ENCODE data around the gene ANKS3. TPM values are rescaled to one million over a fixed set of nuclear protein-coding genes. Genes with fewer than 3 reads are reported as not detected.

The ANKS3 gene
- total RNA-seq, 5 donors from 2014 or later (not counting 1 experiment from before 2014, with no cell fraction given): 24.2 to 37.1 (median 32.2) TPM

DNA sequence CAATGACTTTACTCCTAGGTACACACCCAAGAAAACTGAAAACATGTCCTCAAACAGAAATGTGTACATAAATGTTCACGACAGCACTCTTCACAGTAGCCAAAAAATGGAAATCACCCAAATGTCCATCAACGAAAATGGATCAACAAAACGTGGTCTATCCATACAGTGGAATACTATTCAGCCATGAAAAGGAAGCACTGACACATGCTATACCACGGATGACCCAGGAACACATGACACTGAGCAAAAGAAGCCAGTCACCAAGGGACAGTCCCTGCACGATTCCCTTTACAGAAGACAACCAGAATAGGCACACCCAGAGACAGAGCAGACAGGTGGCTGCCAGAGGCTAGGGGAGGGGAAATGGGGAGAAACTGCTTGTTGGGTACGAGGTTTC is 21.6 kb upstream of the ANKS3 start:
- no peak for DNase-seq
- no peak for ATAC-seq (replicated peaks in 1 of 4)
- Mint-ChIP-seq H3K27ac (no peak overlapping the region), H3K36me3 (peaks cover 46% of the 10 kb centered on the region), H3K27me3 (no peaks in the 10 kb centered on the region), H3K9me3 (no peaks in the 10 kb centered on the region), H3K4me3 (no peak overlapping the region), H3K4me1 (peaks cover 0 to under 1% (median 0%) of the 10 kb centered on the region in 3 donors)
- no peaks in the 10 kb centered on the region for H3K27me3 ChIP-seq (replicated peaks in 1 of 2; ENCODE audit: control insufficient read depth in 2 of 2, extremely low read depth in 1 of 2, insufficient read depth in 2 of 2, low read length in 1 of 2)
- ChIA-PET POLR2A (interaction anchor here in 1 of 2 donors (0.6 kb wide), 2 partner anchors 74 to 101 kb away, joined by 3 to 6 read pairs; no protein-coding TSS in a partner anchor), CTCF (no interaction called here)
- 100% methylated on average over 5 of the region's 6 CpGs for WGBS (ENCODE audit: insufficient coverage)
- no peaks in the 10 kb centered on the region for H3K4me1 ChIP-seq (ENCODE audit: control insufficient read depth in 1 of 2, extremely low read depth in 1 of 2, insufficient read depth in 2 of 2, low read length in 2 of 2)
- no peak overlapping the region for H3K27ac ChIP-seq (ENCODE audit: low read length)
- H3K9me3 ChIP-seq: no peaks in the 10 kb centered on the region
- no peak overlapping the region for H3K4me3 ChIP-seq (ENCODE audit: control insufficient read depth in 1 of 2, extremely low read depth in 1 of 2, low read length in 1 of 2)
- peaks cover 14 to 74% of the 10 kb centered on the region in 2 donors for H3K36me3 ChIP-seq (ENCODE audit: control insufficient read depth in 2 of 2, extremely low read depth in 1 of 2, insufficient read depth in 1 of 2, low read length in 1 of 2)

DNA sequence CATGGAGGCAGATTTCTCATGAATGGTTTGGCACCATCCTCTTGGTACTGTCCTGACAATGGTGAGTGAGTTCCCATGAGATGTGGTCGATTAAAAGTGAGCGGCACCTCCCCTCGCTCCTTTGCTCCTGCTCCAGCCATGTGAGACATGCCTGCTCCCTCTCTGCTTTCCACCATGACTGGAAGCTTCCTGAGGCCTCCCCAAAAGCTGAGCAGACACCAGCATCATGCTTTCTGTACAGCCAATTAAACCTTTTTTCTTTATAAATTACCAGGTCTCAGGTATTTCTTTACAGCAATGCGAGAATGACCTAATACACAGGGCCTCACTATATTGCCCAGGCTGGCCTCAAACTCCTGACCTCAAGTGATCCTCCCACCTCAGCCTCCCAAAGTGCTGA is 20.8 kb upstream of the ANKS3 start:
- CTCF ChIA-PET: no interaction called here
- H3K36me3 ChIP-seq (ENCODE audit: control insufficient read depth in 2 of 2, extremely low read depth in 1 of 2, insufficient read depth in 1 of 2, low read length in 1 of 2): peaks cover 15 to 69% of the 10 kb centered on the region in 2 donors
- POLR2A ChIA-PET: interaction anchor here in 1 of 2 donors (0.6 kb wide), 1 partner anchor 9 kb away, joined by 3 read pairs; no protein-coding TSS in a partner anchor

GRCh38 chr16:4753227-4753626 is 19.2 kb upstream of the ANKS3 start:
- H3K36me3 Mint-ChIP-seq: peaks cover 28% of the 10 kb centered on the region
- no peaks in the 10 kb centered on the region for H3K27me3 Mint-ChIP-seq
- Histone ChIP-seq H3K36me3 (ENCODE audit: control insufficient read depth in 2 of 2, extremely low read depth in 1 of 2, insufficient read depth in 1 of 2, low read length in 1 of 2) (peaks cover 16 to 56% of the 10 kb centered on the region in 2 donors), H3K27me3 (replicated peaks in 1 of 2; ENCODE audit: control insufficient read depth in 2 of 2, extremely low read depth in 1 of 2, insufficient read depth in 2 of 2, low read length in 1 of 2) (no peaks in the 10 kb centered on the region), H3K9me3 (no peaks in the 10 kb centered on the region), H3K27ac (ENCODE audit: low read length) (no peak overlapping the region), H3K4me3 (ENCODE audit: control insufficient read depth in 1 of 2, extremely low read depth in 1 of 2, low read length in 1 of 2) (no peak overlapping the region), H3K4me1 (ENCODE audit: control insufficient read depth in 1 of 2, extremely low read depth in 1 of 2, insufficient read depth in 2 of 2, low read length in 2 of 2) (peaks cover 0 to 6% of the 10 kb centered on the region in 2 experiments)
- ATAC-seq (replicated peaks in 1 of 4) (no peak), DNase-seq (no peak)
- ChIA-PET CTCF (no interaction called here), POLR2A (no interaction called here)
- H3K27ac Mint-ChIP-seq: no peak overlapping the region
- H3K9me3 Mint-ChIP-seq: no peaks in the 10 kb centered on the region
- 95% methylated on average over 5 of the region's 11 CpGs for WGBS (ENCODE audit: insufficient coverage)
- no peak overlapping the region for H3K4me3 Mint-ChIP-seq
- H3K4me1 Mint-ChIP-seq: peaks cover 5 to 8% (median 5%) of the 10 kb centered on the region in 3 donors

More for the DNA sequence above, 20.8 kb upstream of the ANKS3 start:
- H3K27me3 ChIP-seq (replicated peaks in 1 of 2; ENCODE audit: control insufficient read depth in 2 of 2, extremely low read depth in 1 of 2, insufficient read depth in 2 of 2, low read length in 1 of 2): no peaks in the 10 kb centered on the region
- Mint-ChIP-seq H3K27ac (no peak overlapping the region), H3K27me3 (no peaks in the 10 kb centered on the region), H3K9me3 (no peaks in the 10 kb centered on the region), H3K4me3 (no peak overlapping the region), H3K36me3 (peaks cover 40% of the 10 kb centered on the region), H3K4me1 (no peaks in the 10 kb centered on the region)
- H3K4me1 ChIP-seq (ENCODE audit: control insufficient read depth in 1 of 2, extremely low read depth in 1 of 2, insufficient read depth in 2 of 2, low read length in 2 of 2): no peaks in the 10 kb centered on the region
- ATAC-seq (replicated peaks in 1 of 4) (no peak), DNase-seq (no peak)
- H3K27ac ChIP-seq (ENCODE audit: low read length): no peak overlapping the region
- WGBS (ENCODE audit: insufficient coverage): 98% methylated on average over 4 of the region's 4 CpGs
- no peak overlapping the region for H3K4me3 ChIP-seq (ENCODE audit: control insufficient read depth in 1 of 2, extremely low read depth in 1 of 2, low read length in 1 of 2)
- no peaks in the 10 kb centered on the region for H3K9me3 ChIP-seq

DNA sequence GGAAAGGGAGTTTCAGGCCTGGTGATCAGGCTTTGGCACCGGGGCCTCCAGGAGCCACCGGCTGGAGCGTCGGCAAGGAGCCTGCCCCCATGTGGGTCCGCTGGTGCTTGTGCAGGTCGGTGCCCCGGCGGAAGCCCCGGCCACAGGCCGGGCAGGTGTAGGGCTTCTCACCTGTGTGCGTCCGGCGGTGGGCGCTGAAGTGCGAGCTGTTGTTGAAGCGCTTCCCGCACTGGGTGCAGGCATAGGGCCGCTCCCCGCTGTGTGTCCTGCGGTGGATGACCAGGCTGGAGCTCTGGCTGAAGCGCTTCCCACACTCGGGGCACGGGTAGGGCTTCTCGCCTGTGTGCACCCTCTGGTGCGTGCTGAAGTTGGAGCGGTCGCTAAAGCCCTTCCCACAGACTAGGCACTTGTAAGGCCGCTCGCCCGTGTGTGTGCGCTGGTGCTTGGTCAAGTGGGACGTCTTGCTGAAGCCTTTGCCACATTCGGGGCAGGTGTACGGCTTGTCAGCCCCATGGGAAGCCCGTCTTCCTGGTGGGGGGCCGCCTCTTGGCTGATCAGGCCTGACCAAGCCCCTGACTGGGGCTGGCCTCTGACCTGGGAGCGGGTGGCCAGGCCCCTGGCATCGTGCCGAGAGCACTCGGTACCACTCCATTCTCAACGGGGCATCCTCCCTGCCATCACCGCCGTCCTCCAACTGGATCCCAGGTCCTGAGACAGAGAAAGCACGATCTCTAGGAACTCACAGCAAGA is 18.5 kb upstream of the ANKS3 start:
- H3K4me3 ChIP-seq (ENCODE audit: control insufficient read depth in 1 of 2, extremely low read depth in 1 of 2, low read length in 1 of 2): no peak overlapping the region
- H3K27me3 ChIP-seq (replicated peaks in 1 of 2; ENCODE audit: control insufficient read depth in 2 of 2, extremely low read depth in 1 of 2, insufficient read depth in 2 of 2, low read length in 1 of 2): no peaks in the 10 kb centered on the region
- H3K27ac ChIP-seq (ENCODE audit: low read length): no peak overlapping the region
- H3K4me3 Mint-ChIP-seq: no peak overlapping the region
- peaks cover 12 to 14% (median 12%) of the 10 kb centered on the region in 3 donors for H3K4me1 Mint-ChIP-seq
- peaks cover 0 to 12% of the 10 kb centered on the region in 2 experiments for H3K4me1 ChIP-seq (ENCODE audit: control insufficient read depth in 1 of 2, extremely low read depth in 1 of 2, insufficient read depth in 2 of 2, low read length in 2 of 2)
- no peaks in the 10 kb centered on the region for H3K27me3 Mint-ChIP-seq
- H3K27ac Mint-ChIP-seq: no peak overlapping the region
- H3K9me3 ChIP-seq: no peaks in the 10 kb centered on the region
- peaks cover 28% of the 10 kb centered on the region for H3K36me3 Mint-ChIP-seq
- H3K9me3 Mint-ChIP-seq: no peaks in the 10 kb centered on the region
- WGBS (ENCODE audit: insufficient coverage): 96% methylated on average over 43 of the region's 44 CpGs
- ChIA-PET POLR2A (no interaction called here), CTCF (no interaction called here)
- DNase-seq: no peak
- peaks cover 11 to 53% of the 10 kb centered on the region in 2 donors for H3K36me3 ChIP-seq (ENCODE audit: control insufficient read depth in 2 of 2, extremely low read depth in 1 of 2, insufficient read depth in 1 of 2, low read length in 1 of 2)
- ATAC-seq (replicated peaks in 1 of 4): no peak

GRCh38 chr16:4750896-4751295 is 16.8 kb upstream of the ANKS3 start:
- no peak overlapping the region for H3K27ac Mint-ChIP-seq
- DNase-seq (no peak), ATAC-seq (replicated peaks in 1 of 4) (no peak)
- H3K27me3 ChIP-seq (replicated peaks in 1 of 2; ENCODE audit: control insufficient read depth in 2 of 2, extremely low read depth in 1 of 2, insufficient read depth in 2 of 2, low read length in 1 of 2): no peaks in the 10 kb centered on the region
- no peak overlapping the region for H3K27ac ChIP-seq (ENCODE audit: low read length)
- no peak overlapping the region for H3K4me3 ChIP-seq (ENCODE audit: control insufficient read depth in 1 of 2, extremely low read depth in 1 of 2, low read length in 1 of 2)
- H3K4me3 Mint-ChIP-seq: no peak overlapping the region
- no peaks in the 10 kb centered on the region for H3K9me3 ChIP-seq
- H3K36me3 ChIP-seq (ENCODE audit: control insufficient read depth in 2 of 2, extremely low read depth in 1 of 2, insufficient read depth in 1 of 2, low read length in 1 of 2): peaks cover 11 to 52% of the 10 kb centered on the region in 2 donors
- ChIA-PET CTCF (no interaction called here), POLR2A (no interaction called here)
- no peaks in the 10 kb centered on the region for H3K9me3 Mint-ChIP-seq
- peaks cover 16 to 21% (median 18%) of the 10 kb centered on the region in 3 donors for H3K4me1 Mint-ChIP-seq
- H3K4me1 ChIP-seq (ENCODE audit: control insufficient read depth in 1 of 2, extremely low read depth in 1 of 2, insufficient read depth in 2 of 2, low read length in 2 of 2): peaks cover 0 to 25% of the 10 kb centered on the region in 2 experiments
- H3K27me3 Mint-ChIP-seq: no peaks in the 10 kb centered on the region
- H3K36me3 Mint-ChIP-seq: peaks cover 22% of the 10 kb centered on the region
- 92% methylated on average over 8 of the region's 8 CpGs for WGBS (ENCODE audit: insufficient coverage)

DNA sequence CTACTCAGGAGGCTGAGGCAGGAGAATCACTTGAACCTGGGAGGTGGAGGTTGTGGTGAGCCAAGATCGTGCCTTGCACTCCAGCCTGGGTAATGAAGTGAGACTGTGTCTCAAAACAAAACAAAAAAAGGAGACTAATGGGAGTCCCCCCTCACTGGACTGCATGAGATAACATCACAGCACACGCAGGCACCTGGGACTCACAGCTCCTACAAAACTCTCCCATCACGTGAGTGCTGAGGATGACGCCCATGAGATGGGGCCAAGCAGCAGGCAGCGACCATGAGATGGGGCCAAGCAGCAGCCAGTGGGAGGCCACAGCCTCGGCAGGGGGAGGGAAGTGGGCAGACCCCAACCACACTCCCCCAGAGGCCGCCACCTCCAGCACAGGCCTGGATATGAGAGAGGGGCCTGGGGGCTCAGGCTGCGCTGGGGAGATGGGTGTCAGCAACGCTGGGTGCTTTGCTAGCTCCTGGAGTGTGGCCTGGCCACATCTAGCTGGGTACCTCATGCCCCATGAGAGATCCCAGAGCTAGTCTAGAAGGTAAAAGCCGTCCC is 15.7 kb upstream of the ANKS3 start:
- H3K9me3 ChIP-seq: no peaks in the 10 kb centered on the region
- H3K4me3 Mint-ChIP-seq: no peak overlapping the region
- ChIA-PET CTCF (no interaction called here), POLR2A (no interaction called here)
- H3K27me3 Mint-ChIP-seq: no peaks in the 10 kb centered on the region
- DNase-seq (no peak), ATAC-seq (replicated peaks in 1 of 4) (no peak)
- peaks cover 11 to 41% of the 10 kb centered on the region in 2 donors for H3K36me3 ChIP-seq (ENCODE audit: control insufficient read depth in 2 of 2, extremely low read depth in 1 of 2, insufficient read depth in 1 of 2, low read length in 1 of 2)
- peaks cover 14% of the 10 kb centered on the region for H3K36me3 Mint-ChIP-seq
- H3K4me3 ChIP-seq (ENCODE audit: control insufficient read depth in 1 of 2, extremely low read depth in 1 of 2, low read length in 1 of 2): no peak overlapping the region
- H3K9me3 Mint-ChIP-seq: no peaks in the 10 kb centered on the region
- H3K27me3 ChIP-seq (replicated peaks in 1 of 2; ENCODE audit: control insufficient read depth in 2 of 2, extremely low read depth in 1 of 2, insufficient read depth in 2 of 2, low read length in 1 of 2): no peaks in the 10 kb centered on the region
- peaks cover 16 to 21% (median 18%) of the 10 kb centered on the region in 3 donors for H3K4me1 Mint-ChIP-seq
- 96% methylated on average over 2 of the region's 10 CpGs for WGBS (ENCODE audit: insufficient coverage)
- H3K4me1 ChIP-seq (ENCODE audit: control insufficient read depth in 1 of 2, extremely low read depth in 1 of 2, insufficient read depth in 2 of 2, low read length in 2 of 2): peaks cover 0 to 25% of the 10 kb centered on the region in 2 experiments
- H3K27ac ChIP-seq (ENCODE audit: low read length): no peak overlapping the region
- H3K27ac Mint-ChIP-seq: no peak overlapping the region
